Measurements from ENCODE around the gene CDK2. TPM values are rescaled to one million over a fixed set of nuclear protein-coding genes. Genes with fewer than 3 reads are reported as not detected.

CDK2 gene
- total and polyA plus RNA-seq, 2 experiments from 2014 or later = 23.9 to 26.6 TPM

- TF ChIP-seq EZH2 (IDR thresholded peaks at IDR 0.05; ENCODE audit: borderline replicate concordance) (no peak), CTCF (IDR thresholded peaks at IDR 0.05; ENCODE audit: poor library complexity) (no peak), EZH2phosphoT487 (IDR thresholded peaks at IDR 0.05; ENCODE audit: low read depth, severe bottlenecking, unreplicated experiment) (no peak)
- Histone ChIP-seq H3K4me2 (peak within 1 kb of the TSS; percentile 87), H3K9me2 (replicated peaks; ENCODE audit: insufficient read depth) (no peaks in the 10 kb centered on the region), H4K20me1 (ENCODE audit: insufficient read depth, poor library complexity, severe bottlenecking) (peaks cover 26% of the 10 kb centered on the region), H3K79me2 (peaks cover 55% of the 10 kb centered on the region), H3K27ac (peak within 1 kb of the TSS; percentile 96), H3K36me3 (replicated peaks; ENCODE audit: insufficient read depth, low read depth) (no peaks in the 10 kb centered on the region), H3K4me3 (peak within 1 kb of the TSS; percentile 54), H3K9me3 (ENCODE audit: low read depth) (no peaks in the 10 kb centered on the region), H3K4me1 (ENCODE audit: insufficient read depth) (peaks cover 18% of the 10 kb centered on the region), H2AFZ (peak within 1 kb of the TSS; percentile 50), H3K27me3 (no peaks in the 10 kb centered on the region)
- DNase-seq (ENCODE audit: low spot score) = peak; percentile 100
- WGBS (ENCODE audit: low lambda C conversion rate, missing lambda C conversion rate) = under 1% methylated on average over 35 of the region's 39 CpGs
These were observed 7.1 kb downstream of the CDK2 start, which contains the start of gene RAB5B for GRCh38 chr12:55973599-55974307. TSS of gene RAB5B (plus strand) at chr12:55974078. CDS start at chr12:55986961, 12,883 bp downstream.

- H3K9me3 ChIP-seq (ENCODE audit: low read depth) = no peaks in the 10 kb centered on the region
- H3K27me3 ChIP-seq = no peaks in the 10 kb centered on the region
- peaks cover 32% of the 10 kb centered on the region for H4K20me1 ChIP-seq (ENCODE audit: insufficient read depth, poor library complexity, severe bottlenecking)
- H3K4me2 ChIP-seq = peak overlapping the region; percentile 87
- H3K36me3 ChIP-seq (replicated peaks; ENCODE audit: insufficient read depth, low read depth) = no peaks in the 10 kb centered on the region
- peak overlapping the region; percentile 96 for H3K27ac ChIP-seq
- peak overlapping the region; percentile 54 for H3K4me3 ChIP-seq
- DNase-seq (ENCODE audit: low spot score) = peak; percentile 79
- peak overlapping the region; percentile 50 for H2AFZ ChIP-seq
- H3K4me1 ChIP-seq (ENCODE audit: insufficient read depth) = peaks cover 18% of the 10 kb centered on the region
- WGBS (ENCODE audit: low lambda C conversion rate, missing lambda C conversion rate) = 1% methylated on average over 10 of the region's 15 CpGs
- peaks cover 55% of the 10 kb centered on the region for H3K79me2 ChIP-seq
- no peaks in the 10 kb centered on the region for H3K9me2 ChIP-seq (replicated peaks; ENCODE audit: insufficient read depth)
- no peak for TF ChIP-seq EZH2phosphoT487 (IDR thresholded peaks at IDR 0.05; ENCODE audit: low read depth, severe bottlenecking, unreplicated experiment)
- TF ChIP-seq EZH2 (IDR thresholded peaks at IDR 0.05; ENCODE audit: borderline replicate concordance) = no peak
- no peak for TF ChIP-seq CTCF (IDR thresholded peaks at IDR 0.05; ENCODE audit: poor library complexity)
These were observed 7.7 kb downstream of the CDK2 start for GRCh38 chr12:55974308-55974730.

- H3K4me3 ChIP-seq = no peak overlapping the region
- peaks cover 88% of the 10 kb centered on the region for H3K79me2 ChIP-seq
- no peak overlapping the region for H3K27ac ChIP-seq
These were observed 11.8 kb downstream of the CDK2 start for GRCh38 chr12:55978393-55978792.

More at GRCh38 chr12:55978393-55978792, 11.8 kb downstream of the CDK2 start:
- no peak overlapping the region for H3K4me2 ChIP-seq
- H4K20me1 ChIP-seq (ENCODE audit: insufficient read depth, poor library complexity, severe bottlenecking) = peaks cover 46% of the 10 kb centered on the region
- no peaks in the 10 kb centered on the region for H3K36me3 ChIP-seq (replicated peaks; ENCODE audit: insufficient read depth, low read depth)
- 99% methylated on average over 7 of the region's 7 CpGs for WGBS (ENCODE audit: low lambda C conversion rate, missing lambda C conversion rate)
- DNase-seq (ENCODE audit: low spot score) = no peak
- H3K9me3 ChIP-seq (ENCODE audit: low read depth) = no peaks in the 10 kb centered on the region
- H3K4me1 ChIP-seq (ENCODE audit: insufficient read depth) = peaks cover 13% of the 10 kb centered on the region
- no peaks in the 10 kb centered on the region for H3K9me2 ChIP-seq (replicated peaks; ENCODE audit: insufficient read depth)
- H2AFZ ChIP-seq = no peak overlapping the region
- TF ChIP-seq CTCF (IDR thresholded peaks at IDR 0.05; ENCODE audit: poor library complexity) (no peak), EZH2phosphoT487 (IDR thresholded peaks at IDR 0.05; ENCODE audit: low read depth, severe bottlenecking, unreplicated experiment) (no peak), EZH2 (IDR thresholded peaks at IDR 0.05; ENCODE audit: borderline replicate concordance) (no peak)
- H3K27me3 ChIP-seq = no peaks in the 10 kb centered on the region
